M059J (cell line): ENCODE data around the gene DLG1. TPM values are rescaled to one million over a fixed set of nuclear protein-coding genes. Genes with fewer than 3 reads are reported as not detected.

Experiments
- DNase-seq: peaks from one replicate; pipeline ENCODE4 v3.0.0-alpha.2; 2012; ENCODE audit warnings: low read depth
- total RNA-seq: library from RNA; depleted of rRNA; stranded (reverse); fragments of >200 nt; shearing (Covaris generic); gene quantifications from 2 replicates; pipeline ENCODE4 v1.2.3, GENCODE V29; 2014

The DLG1 gene
- total RNA-seq, 1 experiment from 2014 or later, result 99.0 TPM

- DNase-seq, result no peak
Observed at GRCh38 chr3:197173620-197174019, 124.8 kb downstream of the DLG1 start.

- DNase-seq, result peak; percentile 70
Observed at GRCh38 chr3:197171481-197172067, 126.8 kb downstream of the DLG1 start.

GRCh38 chr3:197169028-197169427, 129.4 kb downstream of the DLG1 start:
- no peak for DNase-seq

DNA sequence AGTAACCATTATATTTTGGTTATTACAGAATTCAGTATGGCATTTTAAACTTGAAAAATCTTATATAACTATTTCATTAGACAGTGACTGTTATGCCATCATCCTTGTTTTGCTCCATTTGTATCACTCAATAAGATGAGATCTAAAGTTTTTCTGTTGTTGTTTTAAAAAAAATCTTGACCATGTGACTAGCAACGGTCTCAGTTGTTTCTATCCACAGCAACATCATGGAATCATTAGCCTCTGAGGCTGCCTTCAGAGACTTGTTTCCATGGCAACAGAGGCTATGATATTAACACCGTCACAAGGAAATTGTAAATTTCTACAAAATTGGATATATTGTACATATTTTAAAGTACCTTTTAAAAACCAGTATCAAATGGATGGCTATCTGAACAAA, 129.8 kb downstream of the DLG1 start:
- peak; percentile 56 for DNase-seq

DNA sequence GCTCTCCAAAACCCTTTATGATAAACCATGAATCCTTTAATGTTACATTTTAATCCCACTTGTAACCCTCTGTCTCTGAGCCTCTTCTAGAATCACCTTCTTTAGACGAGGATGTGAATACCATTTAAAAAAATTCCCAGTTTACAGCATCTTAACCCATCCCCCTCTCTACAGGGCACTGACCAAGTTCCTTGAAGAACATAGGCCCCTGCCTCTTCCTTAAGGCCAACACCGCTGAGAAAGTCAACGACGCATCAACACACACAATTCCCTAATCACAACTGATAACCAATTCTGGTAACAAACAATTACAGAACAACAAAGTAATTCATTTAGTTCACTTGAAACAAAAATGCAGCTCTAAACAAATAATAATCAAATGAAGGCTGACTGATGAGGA, 130.3 kb downstream of the DLG1 start:
- no peak for DNase-seq

- no peak for DNase-seq
Observed at GRCh38 chr3:197167549-197167948, 130.9 kb downstream of the DLG1 start.

GRCh38 chr3:197165890-197166289, 132.5 kb downstream of the DLG1 start:
- no peak for DNase-seq

GRCh38 chr3:197155046-197155445, 143.4 kb downstream of the DLG1 start:
- peak; percentile 19 for DNase-seq

DNA sequence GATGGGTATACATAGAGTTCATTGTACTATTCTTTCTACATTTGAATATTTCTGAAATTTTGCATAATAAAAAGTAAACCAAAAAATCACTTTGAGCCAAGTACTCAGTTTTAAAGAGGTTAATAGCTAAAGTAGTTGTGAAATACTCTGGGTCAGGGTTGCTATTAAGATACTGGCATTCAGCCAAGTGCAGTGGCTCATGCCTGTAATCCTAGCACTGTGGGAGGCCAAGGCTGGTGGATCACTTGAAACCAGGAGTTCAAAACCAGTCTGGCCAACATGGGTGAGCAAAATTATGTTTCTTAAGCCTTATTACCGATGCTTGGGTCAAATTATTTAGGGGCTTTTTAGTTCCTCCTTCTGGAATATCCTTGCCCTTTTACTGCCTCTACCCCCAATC, 146.8 kb downstream of the DLG1 start:
- DNase-seq, result peak; percentile 85

DNA sequence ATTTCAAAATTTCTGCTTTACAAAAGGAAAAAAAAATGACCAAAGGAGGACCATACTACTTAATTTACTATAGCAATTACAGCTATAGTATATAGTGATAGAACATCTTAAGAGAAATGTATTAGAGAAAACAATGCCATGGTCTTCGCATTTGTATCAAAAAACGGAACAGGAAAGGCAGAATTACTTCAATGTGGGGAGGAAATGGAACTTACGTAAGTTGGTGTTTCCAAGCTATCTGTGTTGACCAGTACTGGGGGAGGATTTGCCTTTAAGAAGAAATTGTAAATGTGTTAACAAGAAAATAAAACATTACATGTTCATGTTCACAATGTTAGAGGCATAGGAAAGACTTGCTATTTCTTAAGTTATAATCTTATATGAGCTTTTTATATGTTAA, 148.9 kb downstream of the DLG1 start:
- no peak for DNase-seq

- DNase-seq, result no peak
Observed at GRCh38 chr3:197144188-197144587, 154.2 kb downstream of the DLG1 start.

DNA sequence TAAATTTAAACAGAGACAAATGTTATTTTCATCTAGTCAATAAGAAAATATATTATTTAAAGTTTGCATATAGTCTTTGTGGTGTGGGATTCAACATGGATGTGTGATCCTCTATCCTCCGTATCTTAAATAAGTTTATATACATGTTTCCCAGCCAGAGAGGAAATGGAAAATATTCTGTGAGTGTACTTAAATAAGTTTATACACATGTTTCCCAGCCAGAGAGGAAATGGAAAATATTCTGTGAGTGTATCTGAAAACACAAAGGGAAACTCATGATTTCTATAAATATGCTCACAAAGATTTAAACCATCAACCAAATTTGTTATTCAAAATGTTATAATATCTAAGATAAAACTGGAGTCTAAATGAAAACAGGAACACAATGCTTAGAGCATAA, 158.8 kb downstream of the DLG1 start:
- DNase-seq, result no peak

- no peak for DNase-seq
Observed at GRCh38 chr3:197137751-197138150, 160.7 kb downstream of the DLG1 start.

- DNase-seq, result no peak
Observed at GRCh38 chr3:197136744-197137143, 161.7 kb downstream of the DLG1 start.

- DNase-seq, result peak; percentile 18
Observed at GRCh38 chr3:197135212-197135611, 163.2 kb downstream of the DLG1 start.

DNA sequence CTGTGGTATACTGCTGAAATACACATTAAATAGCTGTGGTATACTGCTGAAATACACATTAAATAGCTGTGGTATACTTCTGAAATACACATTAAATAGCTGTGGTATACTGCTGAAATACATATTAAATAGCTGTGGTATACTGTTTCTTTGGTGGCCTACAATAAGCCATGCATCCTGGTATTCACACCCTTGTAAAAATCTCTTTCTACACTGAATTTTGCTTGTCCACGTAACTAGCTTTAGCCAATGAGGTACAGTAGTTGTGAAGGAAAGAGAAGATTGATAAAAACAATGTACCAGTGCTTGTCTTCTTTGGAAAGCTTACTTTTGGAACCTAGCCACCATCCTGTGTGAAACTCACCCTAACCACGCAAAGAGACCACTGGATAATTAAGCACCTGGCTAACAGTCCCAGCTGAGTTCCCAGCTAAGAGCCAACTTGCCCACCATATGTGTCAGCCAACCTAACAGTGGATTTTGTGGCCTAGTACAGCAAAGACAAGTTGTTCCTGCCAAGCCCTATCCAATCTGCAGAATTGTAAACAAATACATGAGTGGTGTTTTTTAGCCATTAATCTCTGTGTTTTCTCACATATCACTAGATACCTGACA, 165.4 kb downstream of the DLG1 start:
- peak; percentile 12 for DNase-seq

GRCh38 chr3:197125636-197126035, 172.8 kb downstream of the DLG1 start:
- peak; percentile 84 for DNase-seq

DNA sequence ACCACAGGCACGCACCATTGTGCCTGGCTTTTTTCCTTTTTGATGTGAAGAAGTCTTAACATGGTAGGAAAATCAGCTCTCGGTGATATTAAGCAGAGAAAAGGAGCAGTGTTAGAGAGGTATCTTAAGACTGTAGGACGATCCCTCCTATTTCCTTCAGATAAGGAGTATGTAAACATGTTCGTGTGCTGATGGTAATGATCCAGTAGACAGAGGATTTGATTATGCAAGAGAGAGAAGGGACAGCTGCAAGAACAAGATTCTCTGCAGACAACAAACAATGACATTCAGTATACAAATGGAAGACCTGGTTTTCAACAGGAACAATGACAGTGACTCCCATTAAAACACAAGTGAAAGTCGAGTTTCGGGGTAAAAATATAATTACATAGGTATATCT, 173.7 kb downstream of the DLG1 start:
- DNase-seq, result no peak

DNA sequence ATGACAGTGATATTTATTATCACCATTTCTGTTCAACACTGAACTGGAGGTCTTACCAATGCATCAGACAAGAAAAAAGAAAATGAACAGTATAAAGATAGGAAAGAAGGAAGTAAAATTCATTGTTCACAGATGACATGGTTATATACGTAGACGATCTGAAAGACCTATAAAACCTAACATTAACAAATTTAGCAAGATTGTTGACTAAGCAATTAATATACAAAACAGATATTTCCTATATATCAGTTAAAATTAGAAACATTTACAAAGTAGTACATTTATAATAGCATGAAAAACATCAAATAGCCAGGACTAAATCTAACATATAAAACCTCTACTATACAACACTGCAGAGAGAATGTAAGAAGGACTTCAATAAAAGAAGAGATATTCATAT, 176.0 kb downstream of the DLG1 start:
- no peak for DNase-seq

DNA sequence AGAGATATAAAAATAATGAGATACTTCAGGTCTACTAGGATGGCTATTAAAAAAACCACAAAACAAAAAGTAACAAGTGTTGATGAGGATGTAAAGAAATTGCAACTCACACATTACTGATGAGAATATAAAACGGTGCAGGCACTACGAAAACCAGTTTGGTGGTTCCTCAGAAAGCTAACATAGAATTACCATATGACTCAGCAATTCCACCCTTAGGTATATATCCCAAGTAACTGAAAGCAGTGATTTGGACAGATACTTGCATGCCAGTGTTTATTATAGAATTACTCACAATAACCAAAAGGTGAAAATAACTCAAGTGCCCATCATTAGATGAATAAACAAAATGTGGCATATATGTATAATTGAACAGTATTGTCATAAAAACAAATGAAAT, 181.3 kb downstream of the DLG1 start:
- DNase-seq, result peak; percentile 45

DNA sequence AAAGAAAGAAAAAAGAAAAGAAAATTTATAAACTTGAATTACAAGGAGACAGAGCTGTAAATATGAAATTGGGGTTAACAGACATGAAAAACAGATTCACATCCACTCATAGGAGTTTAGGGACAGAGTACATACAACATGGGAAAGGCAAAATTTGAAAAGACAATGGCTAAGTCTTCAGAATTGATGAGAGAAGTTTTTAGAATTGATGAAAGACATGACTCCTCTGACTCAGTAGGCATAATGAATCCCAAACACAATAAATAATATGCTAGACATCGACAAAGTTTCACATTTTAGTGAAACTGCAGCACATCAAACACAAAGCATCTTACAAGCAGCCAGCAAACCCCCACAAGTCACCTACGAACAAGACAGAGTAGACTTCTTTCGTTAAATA, 184.4 kb downstream of the DLG1 start:
- DNase-seq, result no peak

DNA sequence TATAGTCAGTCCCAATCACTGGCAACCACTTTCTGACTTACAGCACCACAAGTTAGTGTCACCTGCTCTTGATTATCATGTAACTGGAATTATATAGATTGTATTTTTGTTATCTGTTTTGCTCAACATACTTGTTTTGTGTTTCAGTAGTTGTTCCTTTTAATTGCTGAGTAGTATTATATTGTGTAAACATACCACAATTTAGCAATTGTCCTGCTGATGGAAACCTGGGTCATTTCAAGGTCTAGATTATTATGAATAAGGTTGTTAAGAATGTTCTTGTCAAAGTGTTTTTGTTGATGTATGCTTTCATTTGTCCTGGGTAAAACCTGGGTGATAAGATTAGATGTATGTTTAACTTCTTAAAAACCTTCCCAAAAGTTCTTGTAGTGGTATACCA, 186.7 kb downstream of the DLG1 start:
- no peak for DNase-seq

DNA sequence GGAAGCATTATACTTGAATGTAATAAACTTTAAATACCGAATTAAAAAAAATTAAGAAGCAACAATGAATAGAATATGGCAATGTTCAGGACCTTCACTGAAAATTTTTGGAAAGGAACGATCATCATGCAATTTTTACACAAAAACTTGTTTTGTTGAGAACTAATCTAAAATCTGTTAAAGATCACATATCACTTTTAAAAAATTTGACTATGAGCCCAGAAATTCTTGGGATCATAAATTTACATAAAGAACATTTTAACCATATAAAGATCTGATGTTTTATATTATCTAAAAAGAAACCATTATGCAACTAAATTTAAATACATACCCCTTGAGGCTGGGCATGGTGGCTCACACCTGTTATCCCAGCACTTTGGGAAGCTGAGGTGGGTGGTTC, 192.6 kb downstream of the DLG1 start:
- DNase-seq, result no peak

- no peak for DNase-seq
Observed at GRCh38 chr3:197104738-197105137, 193.7 kb downstream of the DLG1 start.
